IPS-18c (cell line): ENCODE measurements around the gene GRK5.

Experiments
- H3K4me3 ChIP-seq: 2 replicates; pipeline ENCODE4 v1.7.0; 2013; ENCODE audit warnings: low read depth, mild to moderate bottlenecking, low read length, moderate library complexity; ENCODE audit not compliant: insufficient read depth
- H3K9me3 ChIP-seq: one replicate; pipeline ENCODE4 v1.6.1; 2013; ENCODE audit warnings: mild to moderate bottlenecking, low read length, moderate library complexity; ENCODE audit not compliant: control insufficient read depth, insufficient read depth

Gene GRK5

GRCh38 chr10:119292968-119293760 lies 85.8 kb downstream of the GRK5 start:
- Histone ChIP-seq H3K4me3 (no peak overlapping the region), H3K9me3 (peaks cover 4% of the 10 kb centered on the region)

GRCh38 chr10:119296703-119297102 lies 89.3 kb downstream of the GRK5 start:
- Histone ChIP-seq H3K9me3 (peaks cover 6% of the 10 kb centered on the region), H3K4me3 (no peak overlapping the region)

- H3K4me3 ChIP-seq = no peak overlapping the region
- H3K9me3 ChIP-seq = peaks cover 6% of the 10 kb centered on the region
These were observed 90.0 kb downstream of the GRK5 start for GRCh38 chr10:119297207-119297968.

- no peak overlapping the region for H3K4me3 ChIP-seq
- peaks cover 6% of the 10 kb centered on the region for H3K9me3 ChIP-seq
These were observed 91.4 kb downstream of the GRK5 start for GRCh38 chr10:119298810-119299209.

GRCh38 chr10:119299531-119299930 lies 92.2 kb downstream of the GRK5 start:
- Histone ChIP-seq H3K9me3 (peaks cover 6% of the 10 kb centered on the region), H3K4me3 (no peak overlapping the region)

GRCh38 chr10:119301397-119301796 lies 94.0 kb downstream of the GRK5 start:
- Histone ChIP-seq H3K9me3 (peaks cover 6% of the 10 kb centered on the region), H3K4me3 (no peak overlapping the region)

- Histone ChIP-seq H3K9me3 (peaks cover 4% of the 10 kb centered on the region), H3K4me3 (no peak overlapping the region)
These were observed 94.8 kb downstream of the GRK5 start for GRCh38 chr10:119302172-119302571.

- H3K4me3 ChIP-seq = no peak overlapping the region
- peaks cover 4% of the 10 kb centered on the region for H3K9me3 ChIP-seq
These were observed 95.4 kb downstream of the GRK5 start for GRCh38 chr10:119302591-119303253.

GRCh38 chr10:119303886-119304285 lies 96.5 kb downstream of the GRK5 start:
- H3K9me3 ChIP-seq = no peaks in the 10 kb centered on the region
- H3K4me3 ChIP-seq = no peak overlapping the region

GRCh38 chr10:119304541-119304940 lies 97.2 kb downstream of the GRK5 start:
- Histone ChIP-seq H3K4me3 (no peak overlapping the region), H3K9me3 (no peaks in the 10 kb centered on the region)

- Histone ChIP-seq H3K4me3 (no peak overlapping the region), H3K9me3 (no peaks in the 10 kb centered on the region)
These were observed 98.6 kb downstream of the GRK5 start for GRCh38 chr10:119305860-119306513.

GRCh38 chr10:119306514-119306951 lies 99.2 kb downstream of the GRK5 start:
- no peaks in the 10 kb centered on the region for H3K9me3 ChIP-seq

GRCh38 chr10:119306986-119307392 lies 99.6 kb downstream of the GRK5 start:
- H3K4me3 ChIP-seq = no peak overlapping the region
- no peaks in the 10 kb centered on the region for H3K9me3 ChIP-seq

More at GRCh38 chr10:119306514-119306951, 99.2 kb downstream of the GRK5 start:
- H3K4me3 ChIP-seq = no peak overlapping the region

- no peaks in the 10 kb centered on the region for H3K9me3 ChIP-seq
These were observed 100.7 kb downstream of the GRK5 start for GRCh38 chr10:119308089-119308488.

GRCh38 chr10:119308551-119309422 lies 101.4 kb downstream of the GRK5 start:
- no peaks in the 10 kb centered on the region for H3K9me3 ChIP-seq
- H3K4me3 ChIP-seq = no peak overlapping the region

More at GRCh38 chr10:119308089-119308488, 100.7 kb downstream of the GRK5 start:
- H3K4me3 ChIP-seq = no peak overlapping the region

- H3K9me3 ChIP-seq = no peaks in the 10 kb centered on the region
- H3K4me3 ChIP-seq = no peak overlapping the region
These were observed 102.0 kb downstream of the GRK5 start for GRCh38 chr10:119309423-119309770.
